AG04449 (cell line): ENCODE measurements around the gene C14orf119.

Source experiments
- CTCF ChIA-PET: fragments of 350-600 bp; formaldehyde crosslinking; extraction: SDS; loops from one replicate; lab custom pipeline; 2021; ENCODE audit warnings: antibody characterized with exemption; lab: Yijun Ruan, JAX
- POLR2A ChIA-PET: fragments of 400-600, 350-600 bp; formaldehyde crosslinking; extraction: SDS; loops from one replicate; lab custom pipeline; 2020; ENCODE audit warnings: antibody characterized with exemption, inconsistent platforms; lab: Yijun Ruan, JAX
- DNase-seq: peaks from one replicate; pipeline ENCODE4 v3.0.0-alpha.2; 2010; ENCODE audit warnings: low read depth, low spot score
- H3K4me3 ChIP-seq: 2 replicates; pipeline ENCODE4 v1.5.1; 2011; ENCODE audit warnings: low read depth, mild to moderate bottlenecking, control low read depth, low read length
- CTCF ChIP-seq: IDR thresholded peaks from one replicate; pipeline ENCODE4 v1.5.1; 2011; ENCODE audit warnings: mild to moderate bottlenecking, moderate library complexity, low read length, control low read depth, inconsistent platforms; ENCODE audit not compliant: insufficient read depth; ENCODE audit errors: missing control alignments

The C14orf119 gene

GRCh38 chr14:23140371-23140770 is 45.1 kb downstream of the C14orf119 start:
- ChIA-PET CTCF (interaction anchor here (1.2 to 6.9 kb wide), 3 partner anchors 9 to 47 kb away, joined by 3 to 64 read pairs (median 13); partner anchors contain the start of gene CEBPE), POLR2A (no interaction called here)
- no peak for DNase-seq
- no peak for TF ChIP-seq CTCF
- H3K4me3 ChIP-seq: no peak overlapping the region

GRCh38 chr14:23141706-23142444 is 46.6 kb downstream of the C14orf119 start:
- TF ChIP-seq CTCF: no peak
- ChIA-PET CTCF (interaction anchor here (1.0 to 6.9 kb wide), 6 partner anchors 9 to 70 kb away, joined by 3 to 64 read pairs (median 5); partner anchors contain the start of gene CEBPE), POLR2A (no interaction called here)
- no peak overlapping the region for H3K4me3 ChIP-seq
- DNase-seq: no peak

- CTCF ChIA-PET: interaction anchor here (1.0 to 6.9 kb wide), 8 partner anchors 8 to 71 kb away, joined by 3 to 64 read pairs (median 4); partner anchors contain the start of gene CEBPE
- no peak for TF ChIP-seq CTCF
Measured at GRCh38 chr14:23142826-23143225, 47.5 kb downstream of the C14orf119 start.

GRCh38 chr14:23143911-23144310 is 48.6 kb downstream of the C14orf119 start:
- no peak overlapping the region for H3K4me3 ChIP-seq
- TF ChIP-seq CTCF: no peak
- DNase-seq: no peak
- CTCF ChIA-PET: interaction anchor here (1.5 to 6.9 kb wide), 5 partner anchors 11 to 43 kb away, joined by 3 to 64 read pairs (median 5); partner anchors contain the start of gene CEBPE
- POLR2A ChIA-PET: no interaction called here

More at GRCh38 chr14:23142826-23143225, 47.5 kb downstream of the C14orf119 start:
- no peak overlapping the region for H3K4me3 ChIP-seq
- POLR2A ChIA-PET: no interaction called here
- no peak for DNase-seq

GRCh38 chr14:23145794-23146350 is 50.6 kb downstream of the C14orf119 start:
- no peak for TF ChIP-seq CTCF
- DNase-seq: no peak
- POLR2A ChIA-PET: no interaction called here
- CTCF ChIA-PET: interaction anchor here (1.1 to 6.9 kb wide), 5 partner anchors 21 to 44 kb away, joined by 3 to 64 read pairs (median 5); partner anchors contain the start of gene CEBPE
- no peak overlapping the region for H3K4me3 ChIP-seq
